GM21723 (cell line): Measurements from ENCODE around the gene PTPN20.
"Not testable (repeated sequence)": the region's sequence is repeated elsewhere in the genome, so short reads cannot be mapped to it uniquely, and the experiment has no call there.

ENCODE experiments used
- ATAC-seq: cut with Tn5 transposase; IDR thresholded peaks from one replicate; pipeline ENCODE4 v1.9.1; 2021; ENCODE audit warnings: mild to moderate bottlenecking, moderate library complexity; ENCODE audit not compliant: unreplicated experiment

Gene PTPN20, protein sequence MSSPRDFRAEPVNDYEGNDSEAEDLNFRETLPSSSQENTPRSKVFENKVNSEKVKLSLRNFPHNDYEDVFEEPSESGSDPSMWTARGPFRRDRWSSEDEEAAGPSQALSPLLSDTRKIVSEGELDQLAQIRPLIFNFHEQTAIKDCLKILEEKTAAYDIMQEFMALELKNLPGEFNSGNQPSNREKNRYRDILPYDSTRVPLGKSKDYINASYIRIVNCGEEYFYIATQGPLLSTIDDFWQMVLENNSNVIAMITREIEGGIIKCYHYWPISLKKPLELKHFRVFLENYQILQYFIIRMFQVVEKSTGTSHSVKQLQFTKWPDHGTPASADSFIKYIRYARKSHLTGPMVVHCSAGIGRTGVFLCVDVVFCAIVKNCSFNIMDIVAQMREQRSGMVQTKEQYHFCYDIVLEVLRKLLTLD

DNA sequence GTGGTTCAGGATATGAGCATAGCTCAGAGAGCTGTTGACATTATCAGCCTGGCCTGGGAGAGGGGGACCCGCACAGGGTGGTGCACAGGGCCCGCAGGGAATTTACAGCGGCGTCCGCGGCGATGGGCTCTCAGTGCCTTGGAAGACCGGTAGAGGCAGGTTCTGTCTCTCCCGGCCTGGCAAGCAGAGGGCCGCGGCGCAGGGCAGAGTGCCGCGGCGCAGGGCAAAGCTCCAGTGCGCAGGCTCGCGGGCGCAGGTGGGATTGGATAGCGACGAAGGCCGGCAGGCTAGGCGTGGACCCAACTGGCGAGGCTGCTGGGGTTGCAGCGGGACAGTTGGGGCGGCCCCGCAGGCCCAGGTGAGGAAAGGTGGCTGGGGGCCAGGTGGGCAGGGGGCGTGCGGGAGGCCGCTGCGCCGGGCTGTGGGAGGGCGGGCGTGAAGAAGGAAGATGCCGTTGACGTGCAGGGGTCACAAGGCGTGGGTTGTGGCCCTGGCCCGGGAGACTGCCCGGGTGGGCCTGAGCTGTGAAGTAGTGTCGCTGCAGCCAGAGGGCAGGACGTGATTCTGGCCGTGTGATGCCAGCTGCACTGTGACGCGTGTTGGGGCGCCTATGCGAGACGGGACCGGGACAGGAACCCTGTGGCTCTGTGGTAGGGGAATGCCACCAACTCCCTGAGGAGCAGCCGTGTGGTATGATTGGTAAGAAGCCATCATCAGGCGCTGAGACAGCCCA, at the start of gene PTPN20:
Gene PTPN20, plus strand, starts transcription at position 285 of the 733 bp plus-strand sequence. CDS start 21,072 bp downstream, outside the sequence.
- peak; percentile 75 for ATAC-seq

GRCh38 chr10:46869716-46870115, 41.5 kb upstream of the PTPN20 start:
- ATAC-seq: not testable (repeated sequence)

- ATAC-seq: not testable (repeated sequence)
Measured at GRCh38 chr10:46871583-46871982, 39.6 kb upstream of the PTPN20 start.

- ATAC-seq: not testable (repeated sequence)
Measured at GRCh38 chr10:46875304-46875703, 35.9 kb upstream of the PTPN20 start.

DNA sequence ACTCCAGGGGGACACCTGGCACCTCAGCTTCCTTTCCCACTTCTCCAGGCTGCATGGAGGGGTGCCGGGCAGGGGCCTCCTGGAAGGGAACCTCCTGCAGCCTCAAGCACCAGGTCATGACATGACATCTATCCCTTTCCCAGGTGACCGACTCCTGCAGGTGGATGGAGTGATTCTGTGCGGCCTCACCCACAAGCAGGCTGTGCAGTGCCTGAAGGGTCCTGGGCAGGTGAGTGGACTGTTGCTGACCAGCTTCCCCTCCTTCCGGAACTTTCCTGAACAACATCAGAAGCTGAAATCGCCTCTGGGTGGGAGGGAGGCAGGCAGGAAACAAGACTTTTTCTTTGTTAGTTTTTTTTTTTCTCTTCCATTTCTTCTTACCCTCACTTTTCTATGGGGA, 34.5 kb upstream of the PTPN20 start:
- not testable (repeated sequence) for ATAC-seq

DNA sequence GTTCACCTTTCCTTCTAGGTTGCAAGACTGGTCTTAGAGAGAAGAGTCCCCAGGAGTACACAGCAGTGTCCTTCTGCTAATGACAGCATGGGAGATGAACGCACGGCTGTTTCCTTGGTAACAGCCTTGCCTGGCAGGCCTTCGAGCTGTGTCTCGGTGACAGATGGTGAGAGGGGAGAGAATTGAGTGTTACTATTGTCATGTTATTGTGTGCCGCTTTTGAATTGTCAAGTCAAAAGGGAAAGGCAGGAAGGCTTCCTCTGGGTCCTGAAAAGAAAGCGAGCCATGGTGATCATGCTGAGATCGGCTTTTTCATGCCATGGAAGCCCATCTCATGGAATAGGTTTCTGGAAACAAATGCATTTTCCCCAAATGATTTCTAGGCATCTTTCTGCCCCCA, 32.5 kb upstream of the PTPN20 start:
- not testable (repeated sequence) for ATAC-seq

DNA sequence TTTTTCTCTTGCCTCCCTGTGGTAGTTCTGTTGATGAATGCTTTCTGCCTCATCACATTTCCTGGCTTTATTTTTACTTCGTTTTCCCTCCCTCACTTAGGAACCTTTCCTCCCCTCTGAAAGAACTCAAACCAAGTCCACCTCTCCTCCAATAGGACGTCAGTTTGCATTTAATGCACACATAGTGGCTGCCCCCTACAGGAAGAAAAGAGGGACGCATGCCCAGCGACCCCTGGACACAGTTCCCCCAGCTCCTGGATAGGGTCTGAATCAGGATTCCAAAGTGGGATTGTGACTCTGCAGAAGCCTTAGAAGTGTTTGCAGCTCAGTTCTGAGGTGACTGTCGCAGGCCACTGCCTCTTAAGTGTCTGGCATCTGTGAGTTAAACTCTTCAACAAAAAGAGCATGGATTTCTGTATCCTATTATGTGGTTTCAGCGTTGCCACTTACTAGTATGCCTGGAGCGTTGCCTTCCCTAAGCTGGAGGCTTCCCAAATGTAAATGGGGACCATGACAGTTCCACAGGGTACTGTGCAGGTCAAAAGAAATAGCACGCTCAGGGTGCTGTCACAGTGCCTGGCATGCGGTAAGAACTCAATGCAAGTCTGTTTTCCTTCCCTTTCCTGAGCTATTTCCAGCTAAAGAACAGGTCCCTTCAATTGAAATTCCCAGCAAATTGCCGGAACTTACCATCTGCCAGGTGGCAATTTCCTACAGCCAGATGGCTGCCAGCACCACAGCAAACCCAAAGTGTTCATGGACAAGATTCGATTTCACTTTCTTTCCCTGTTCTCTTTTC, 20.2 kb upstream of the PTPN20 start:
- ATAC-seq: not testable (repeated sequence)

- ATAC-seq: not testable (repeated sequence)
Measured at GRCh38 chr10:46896762-46897692, 14.2 kb upstream of the PTPN20 start.

- ATAC-seq: not testable (repeated sequence)
Measured at GRCh38 chr10:46901247-46901646, 10.0 kb upstream of the PTPN20 start.

DNA sequence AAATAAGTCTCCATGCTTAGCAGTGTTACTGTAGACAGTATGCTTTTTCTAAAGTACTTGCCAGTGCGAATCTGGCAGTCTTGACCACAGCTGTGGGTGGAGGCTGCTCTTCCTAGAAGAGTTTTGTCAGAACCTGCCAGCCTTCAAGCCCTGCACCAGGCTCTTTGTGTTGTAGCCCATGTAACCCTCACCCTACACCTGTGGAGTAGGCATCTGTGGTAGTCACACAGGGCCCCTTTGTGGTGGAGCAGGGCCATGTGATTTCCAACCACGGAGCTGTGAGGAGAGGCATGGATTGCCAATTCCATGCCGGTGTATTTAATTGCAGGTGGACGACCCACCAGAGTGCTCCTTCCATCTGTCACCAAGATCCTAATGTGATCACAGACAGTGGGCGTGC, 7.4 kb upstream of the PTPN20 start:
- ATAC-seq: not testable (repeated sequence)

GRCh38 chr10:46906359-46906758, 4.9 kb upstream of the PTPN20 start:
- ATAC-seq: not testable (repeated sequence)

- ATAC-seq: not testable (repeated sequence)
Measured at GRCh38 chr10:46907185-46908117, 3.8 kb upstream of the PTPN20 start.

DNA sequence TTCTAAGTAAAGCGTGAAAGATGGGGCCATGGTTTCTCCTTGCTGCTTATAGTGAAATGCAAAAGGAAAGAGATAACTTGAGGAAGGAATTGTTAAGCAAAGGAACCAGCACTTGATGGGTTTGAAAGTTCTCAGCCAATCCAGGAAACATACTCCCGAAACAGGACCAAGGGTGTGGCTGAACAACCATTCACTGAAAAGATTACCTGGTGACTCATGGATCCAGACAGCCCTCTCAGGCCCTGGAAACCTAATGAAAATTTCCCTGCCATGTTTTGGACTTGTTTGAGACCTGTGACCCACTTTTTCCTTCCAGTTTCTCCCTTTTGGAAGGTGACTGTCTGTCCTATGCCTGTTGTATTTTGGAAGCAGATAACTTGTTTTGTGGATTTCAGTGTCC, 11.3 kb downstream of the PTPN20 start:
- not testable (repeated sequence) for ATAC-seq

GRCh38 chr10:46925156-46925555, 13.9 kb downstream of the PTPN20 start:
- not testable (repeated sequence) for ATAC-seq

GRCh38 chr10:46925853-46926252, 14.6 kb downstream of the PTPN20 start:
- not testable (repeated sequence) for ATAC-seq

DNA sequence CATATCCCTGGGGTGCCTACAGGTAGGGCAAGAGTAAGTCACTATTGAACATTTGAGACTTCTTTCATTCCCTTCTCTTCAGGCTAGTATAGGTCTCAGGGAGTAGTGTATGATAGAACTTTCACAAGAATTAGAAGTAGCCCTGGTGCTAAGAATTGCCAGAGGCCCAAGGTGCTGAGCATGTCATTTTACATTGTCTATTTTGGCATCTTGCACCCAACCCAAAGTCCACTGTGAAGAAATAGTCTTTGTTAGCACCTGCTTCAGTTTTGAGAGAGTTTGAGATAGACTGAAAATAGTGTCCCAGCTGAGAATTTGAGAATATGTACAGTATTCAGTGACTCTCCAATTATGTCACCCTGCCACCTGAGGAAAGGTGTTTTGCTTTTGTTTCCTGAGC, 17.6 kb downstream of the PTPN20 start:
- ATAC-seq: not testable (repeated sequence)

- ATAC-seq: not testable (repeated sequence)
Measured at GRCh38 chr10:46932383-46932782, 21.2 kb downstream of the PTPN20 start.

DNA sequence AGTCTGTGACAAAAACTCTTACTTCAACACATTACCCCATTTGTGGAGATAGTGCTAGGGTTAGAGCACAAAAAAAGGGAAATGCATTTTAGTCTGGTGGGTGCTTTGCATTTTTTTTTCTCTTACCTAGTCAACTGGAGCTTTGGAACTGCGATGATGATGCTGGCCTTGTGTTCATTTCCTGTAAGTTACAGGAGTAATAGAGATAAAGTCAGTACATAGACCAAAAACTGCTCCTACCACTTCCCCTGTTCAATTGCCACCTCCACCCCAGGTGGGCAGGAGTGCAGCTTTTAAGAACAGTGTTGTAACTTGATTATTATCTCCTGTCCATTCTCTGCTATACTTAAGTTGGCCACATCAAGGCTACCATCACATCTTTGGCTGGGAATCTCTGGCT, 29.9 kb downstream of the PTPN20 start:
- ATAC-seq: not testable (repeated sequence)
